HG02852 (cell line): ENCODE data around the gene NTSR2.
"Not testable (repeated sequence)": the region's sequence is repeated elsewhere in the genome, so short reads cannot be mapped to it uniquely, and the experiment has no call there.

Experiments
- ATAC-seq: cut with Tn5 transposase; IDR thresholded peaks from one replicate; pipeline ENCODE4 v1.9.1; 2021; ENCODE audit warnings: mild to moderate bottlenecking, moderate library complexity; ENCODE audit not compliant: unreplicated experiment

Gene NTSR2

GRCh38 chr2:11680182-11680900, 10.3 kb upstream of the NTSR2 start:
- ATAC-seq: no peak

GRCh38 chr2:11679486-11680181, 9.6 kb upstream of the NTSR2 start:
- ATAC-seq: no peak

GRCh38 chr2:11679016-11679415, 9.0 kb upstream of the NTSR2 start:
- no peak for ATAC-seq

DNA sequence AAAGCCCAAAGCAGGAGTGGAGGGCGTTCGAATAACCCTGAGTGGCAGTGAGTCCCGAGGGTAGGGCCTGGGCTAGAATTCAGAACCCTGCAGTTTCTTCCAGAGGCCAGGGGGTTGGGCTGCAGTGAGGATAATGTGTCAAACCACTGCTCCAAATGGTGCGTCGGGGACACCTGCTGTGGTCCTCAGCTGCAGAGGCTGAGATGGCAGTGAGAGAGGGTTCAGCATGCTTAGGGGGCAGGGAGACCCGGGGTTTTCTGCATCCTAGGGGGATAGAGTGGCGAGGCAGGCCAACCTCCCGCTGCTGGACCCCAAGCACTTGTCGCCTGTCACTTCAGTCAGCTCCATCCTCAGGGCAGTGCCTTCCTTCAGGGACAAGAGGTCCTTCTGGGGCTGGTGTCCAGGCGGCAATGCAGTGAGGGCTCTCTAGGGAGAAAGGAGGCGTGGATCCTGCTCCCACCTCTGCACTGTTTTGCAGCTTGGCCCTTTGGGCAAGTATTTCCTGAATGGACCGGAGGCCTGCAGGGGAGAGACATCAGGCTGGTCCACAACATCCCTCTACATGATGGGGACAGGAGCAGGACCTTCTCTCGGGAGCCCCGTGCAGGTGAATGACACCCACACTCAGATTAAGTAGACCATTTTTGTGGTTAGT, 8.4 kb upstream of the NTSR2 start:
- no peak for ATAC-seq

- no peak for ATAC-seq
These were observed 7.4 kb upstream of the NTSR2 start for GRCh38 chr2:11677136-11678055.

- no peak for ATAC-seq
These were observed 6.6 kb upstream of the NTSR2 start for GRCh38 chr2:11676640-11677039.

GRCh38 chr2:11675423-11676112, 5.6 kb upstream of the NTSR2 start:
- no peak for ATAC-seq

- no peak for ATAC-seq
These were observed 5.0 kb upstream of the NTSR2 start for GRCh38 chr2:11674983-11675382.

DNA sequence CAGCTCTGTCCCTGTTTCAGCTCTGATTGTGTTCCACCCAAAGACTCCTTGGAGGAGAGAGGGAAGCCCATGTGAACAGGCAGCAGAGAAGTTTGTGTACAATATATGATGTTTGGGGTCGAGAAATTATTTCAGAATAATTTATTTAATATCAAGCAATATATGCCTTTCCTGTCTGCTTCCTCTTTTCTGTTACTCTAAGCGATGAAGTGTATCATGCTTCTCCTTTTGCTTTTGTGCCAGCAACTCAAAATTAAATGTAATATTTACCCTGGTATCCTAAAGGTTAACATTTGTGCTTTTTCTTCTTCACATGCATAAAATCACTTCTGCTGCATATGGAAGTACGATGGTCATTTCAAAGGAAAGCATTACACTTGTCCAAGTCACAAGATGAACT, 2.4 kb upstream of the NTSR2 start:
- ATAC-seq: no peak

- no peak for ATAC-seq
These were observed 1.9 kb downstream of the NTSR2 start for GRCh38 chr2:11667866-11668637.

- no peak for ATAC-seq
These were observed 2.8 kb downstream of the NTSR2 start for GRCh38 chr2:11667194-11667593.

GRCh38 chr2:11665510-11666362, 4.3 kb downstream of the NTSR2 start:
- ATAC-seq: no peak

GRCh38 chr2:11665028-11665427, 5.0 kb downstream of the NTSR2 start:
- ATAC-seq: no peak

GRCh38 chr2:11663427-11663826, 6.6 kb downstream of the NTSR2 start:
- no peak for ATAC-seq

DNA sequence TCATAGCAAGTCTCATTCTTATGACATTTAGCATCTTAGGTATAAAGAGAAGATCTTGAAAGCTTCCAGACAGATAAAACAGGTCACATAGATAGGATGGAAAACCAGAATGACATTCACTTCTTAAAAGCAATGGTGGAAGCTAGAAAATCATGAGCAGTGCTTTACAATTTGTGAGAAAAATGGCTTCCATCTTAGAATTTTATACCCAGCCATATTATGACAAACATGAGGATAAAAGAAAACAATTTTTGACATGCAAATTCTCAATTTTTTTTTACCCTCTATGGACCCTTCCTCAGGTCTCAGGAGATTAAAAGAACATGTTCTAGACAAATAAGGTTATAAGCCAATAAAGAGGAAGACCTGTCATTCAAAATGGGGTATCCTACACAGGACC, 7.1 kb downstream of the NTSR2 start:
- no peak for ATAC-seq

DNA sequence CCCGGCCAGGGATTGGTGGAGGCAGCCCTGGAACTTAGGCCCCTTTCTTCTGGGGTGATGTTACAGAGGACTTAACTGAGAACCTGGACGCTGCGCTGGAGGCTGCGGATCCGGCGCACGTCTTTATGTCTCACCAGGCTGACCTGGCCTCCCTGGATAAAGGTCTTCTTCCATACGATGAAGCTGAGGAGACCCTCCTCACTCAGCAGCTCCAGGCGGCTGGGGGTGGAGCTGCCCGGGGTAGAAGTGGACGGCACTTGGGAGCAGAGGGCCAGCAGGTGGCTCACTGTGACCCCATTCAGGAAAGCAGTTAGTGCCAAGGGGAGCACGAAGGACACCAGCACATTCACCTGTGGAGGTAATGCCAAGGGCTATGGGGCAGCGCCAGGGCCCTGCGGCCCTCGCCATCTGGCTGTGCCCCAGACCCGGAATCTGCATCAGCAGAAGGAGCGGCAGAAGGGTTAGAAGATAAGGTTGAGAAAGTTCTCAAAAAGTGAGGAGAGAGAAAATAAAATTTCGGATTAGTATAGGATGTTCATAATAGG, 8.0 kb downstream of the NTSR2 start:
- no peak for ATAC-seq

- ATAC-seq: not testable (repeated sequence)
These were observed 9.6 kb downstream of the NTSR2 start for GRCh38 chr2:11660396-11660795.

- ATAC-seq: no peak
These were observed 10.1 kb downstream of the NTSR2 start for GRCh38 chr2:11659851-11660250.

GRCh38 chr2:11659115-11659475, 10.9 kb downstream of the NTSR2 start:
- no peak for ATAC-seq
